Epithelial cell of prostate (primary cell): ENCODE measurements around the gene KRT36.

Experiments
- DNase-seq: peaks from one replicate; pipeline ENCODE4 v3.0.0-alpha.2; 2011; ENCODE audit warnings: low read depth, low spot score
- H3K27ac ChIP-seq: fragments of 450-650 bp; 2 replicates; pipeline ENCODE4 v1.5.1; 2017; ENCODE audit warnings: mild to moderate bottlenecking

The KRT36 gene

GRCh38 chr17:41481036-41481435 is 8.7 kb downstream of the KRT36 start, which contains the start of gene KRT35:
KRT35 (minus strand) TSS chr17:41481151; CDS start chr17:41481097, 54 bp downstream.
- no peak for DNase-seq

GRCh38 chr17:41480581-41480980 is 9.1 kb downstream of the KRT36 start:
- no peak overlapping the region for H3K27ac ChIP-seq
- no peak for DNase-seq

More at GRCh38 chr17:41481036-41481435, 8.7 kb downstream of the KRT36 start, which contains the start of gene KRT35:
- no peak within 1 kb of the TSS for H3K27ac ChIP-seq

GRCh38 chr17:41480136-41480535 is 9.6 kb downstream of the KRT36 start:
- no peak overlapping the region for H3K27ac ChIP-seq

GRCh38 chr17:41478237-41478636 is 11.5 kb downstream of the KRT36 start:
- no peak overlapping the region for H3K27ac ChIP-seq
- DNase-seq = no peak

More at GRCh38 chr17:41480136-41480535, 9.6 kb downstream of the KRT36 start:
- DNase-seq = no peak

- H3K27ac ChIP-seq = no peak overlapping the region
- DNase-seq = no peak
Observed at GRCh38 chr17:41476866-41477815, 12.6 kb downstream of the KRT36 start.

GRCh38 chr17:41475421-41475820 is 14.3 kb downstream of the KRT36 start:
- no peak for DNase-seq
- no peak overlapping the region for H3K27ac ChIP-seq

GRCh38 chr17:41474863-41475262 is 14.8 kb downstream of the KRT36 start:
- no peak for DNase-seq
- H3K27ac ChIP-seq = no peak overlapping the region

GRCh38 chr17:41468346-41468745 is 21.4 kb downstream of the KRT36 start:
- no peak overlapping the region for H3K27ac ChIP-seq
- DNase-seq = no peak

GRCh38 chr17:41467561-41467960 is 22.1 kb downstream of the KRT36 start:
- no peak overlapping the region for H3K27ac ChIP-seq
- DNase-seq = no peak

- no peak for DNase-seq
Observed at GRCh38 chr17:41466988-41467387, 22.7 kb downstream of the KRT36 start, which contains the start of gene KRT32. KRT32 (minus strand) TSS chr17:41467386; CDS start chr17:41467325, 61 bp downstream.

GRCh38 chr17:41464682-41465081 is 25.0 kb downstream of the KRT36 start:
- H3K27ac ChIP-seq = no peak overlapping the region
- peak; percentile 87 for DNase-seq

More at GRCh38 chr17:41466988-41467387, 22.7 kb downstream of the KRT36 start, which contains the start of gene KRT32:
- H3K27ac ChIP-seq = no peak within 1 kb of the TSS

- H3K27ac ChIP-seq = no peak overlapping the region
- DNase-seq = no peak
Observed at GRCh38 chr17:41464173-41464572, 25.5 kb downstream of the KRT36 start.

- H3K27ac ChIP-seq = no peak overlapping the region
- no peak for DNase-seq
Observed at GRCh38 chr17:41463746-41464145, 26.0 kb downstream of the KRT36 start.

GRCh38 chr17:41462705-41463104 is 27.0 kb downstream of the KRT36 start:
- DNase-seq = no peak
- no peak overlapping the region for H3K27ac ChIP-seq

GRCh38 chr17:41457676-41458075 is 32.0 kb downstream of the KRT36 start:
- no peak for DNase-seq

GRCh38 chr17:41456204-41456603 is 33.5 kb downstream of the KRT36 start:
- H3K27ac ChIP-seq = no peak overlapping the region
- DNase-seq = no peak

More at GRCh38 chr17:41457676-41458075, 32.0 kb downstream of the KRT36 start:
- H3K27ac ChIP-seq = no peak overlapping the region

- DNase-seq = no peak
- no peak overlapping the region for H3K27ac ChIP-seq
Observed at GRCh38 chr17:41455236-41455635, 34.5 kb downstream of the KRT36 start.

GRCh38 chr17:41453066-41453465 is 36.6 kb downstream of the KRT36 start:
- no peak for DNase-seq
- H3K27ac ChIP-seq = no peak overlapping the region

- no peak overlapping the region for H3K27ac ChIP-seq
- DNase-seq = no peak
Observed at GRCh38 chr17:41452281-41452680, 37.4 kb downstream of the KRT36 start.

- DNase-seq = no peak
- no peak overlapping the region for H3K27ac ChIP-seq
Observed at GRCh38 chr17:41451154-41451728, 38.5 kb downstream of the KRT36 start.

GRCh38 chr17:41449008-41449407 is 40.7 kb downstream of the KRT36 start:
- DNase-seq = no peak

More at GRCh38 chr17:41449008-41449407, 40.7 kb downstream of the KRT36 start:
- H3K27ac ChIP-seq = no peak overlapping the region
